ENCODE measurements around the gene EML1. TPM values are rescaled to one million over a fixed set of nuclear protein-coding genes. Genes with fewer than 3 reads are reported as not detected.

EML1 gene
- total and polyA plus RNA-seq, 8 donors: 5.8 to 66.5 (median 34.8) TPM

DNA sequence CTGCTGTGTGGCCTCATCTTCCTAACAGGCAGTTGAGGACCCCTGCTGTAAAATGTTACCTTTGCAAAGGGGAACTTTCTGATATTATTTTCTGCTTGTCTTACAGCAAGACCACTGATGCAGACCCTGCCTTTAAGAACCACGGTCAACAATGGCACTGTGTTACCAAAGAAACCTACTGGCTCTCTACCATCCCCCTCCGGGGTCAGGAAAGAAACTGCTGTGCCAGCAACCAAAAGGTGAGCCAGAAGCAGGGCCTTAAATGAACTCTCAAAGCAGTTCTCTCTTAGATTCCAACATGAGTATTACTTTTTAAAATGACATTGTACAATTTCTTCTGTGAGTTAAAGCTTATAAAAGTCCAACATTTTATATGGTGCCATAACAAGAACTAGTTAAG, 72.2 kb downstream of the EML1 start:
- no peaks in the 10 kb centered on the region for H3K9me3 ChIP-seq
- 75 to 93% (median 90%) methylated on average over 2 of the region's 2 CpGs for WGBS, 5 donors
- no peak overlapping the region for H3K4me3 ChIP-seq
- no peak overlapping the region for H3K27ac ChIP-seq
- H3K36me3 ChIP-seq: peaks cover 0 to 16% (median 1%) of the 10 kb centered on the region in 4 donors
- no peaks in the 10 kb centered on the region for H3K27me3 ChIP-seq
- no peak for DNase-seq
- TF ChIP-seq, protein P1, sequence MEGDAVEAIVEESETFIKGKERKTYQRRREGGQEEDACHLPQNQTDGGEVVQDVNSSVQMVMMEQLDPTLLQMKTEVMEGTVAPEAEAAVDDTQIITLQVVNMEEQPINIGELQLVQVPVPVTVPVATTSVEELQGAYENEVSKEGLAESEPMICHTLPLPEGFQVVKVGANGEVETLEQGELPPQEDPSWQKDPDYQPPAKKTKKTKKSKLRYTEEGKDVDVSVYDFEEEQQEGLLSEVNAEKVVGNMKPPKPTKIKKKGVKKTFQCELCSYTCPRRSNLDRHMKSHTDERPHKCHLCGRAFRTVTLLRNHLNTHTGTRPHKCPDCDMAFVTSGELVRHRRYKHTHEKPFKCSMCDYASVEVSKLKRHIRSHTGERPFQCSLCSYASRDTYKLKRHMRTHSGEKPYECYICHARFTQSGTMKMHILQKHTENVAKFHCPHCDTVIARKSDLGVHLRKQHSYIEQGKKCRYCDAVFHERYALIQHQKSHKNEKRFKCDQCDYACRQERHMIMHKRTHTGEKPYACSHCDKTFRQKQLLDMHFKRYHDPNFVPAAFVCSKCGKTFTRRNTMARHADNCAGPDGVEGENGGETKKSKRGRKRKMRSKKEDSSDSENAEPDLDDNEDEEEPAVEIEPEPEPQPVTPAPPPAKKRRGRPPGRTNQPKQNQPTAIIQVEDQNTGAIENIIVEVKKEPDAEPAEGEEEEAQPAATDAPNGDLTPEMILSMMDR (IDR thresholded peaks at IDR 0.05): no peak
- TF ChIP-seq EP300 (IDR thresholded peaks at IDR 0.05): no peak
- TF ChIP-seq POLR2AphosphoS5 (IDR thresholded peaks at IDR 0.05): no peak
- TF ChIP-seq POLR2A (IDR thresholded peaks at IDR 0.05): no peak
- intact Hi-C loops (cut with DNase I; ENCODE audit: low total_unique reads): no loop called here
- H3K4me1 ChIP-seq: no peaks in the 10 kb centered on the region

DNA sequence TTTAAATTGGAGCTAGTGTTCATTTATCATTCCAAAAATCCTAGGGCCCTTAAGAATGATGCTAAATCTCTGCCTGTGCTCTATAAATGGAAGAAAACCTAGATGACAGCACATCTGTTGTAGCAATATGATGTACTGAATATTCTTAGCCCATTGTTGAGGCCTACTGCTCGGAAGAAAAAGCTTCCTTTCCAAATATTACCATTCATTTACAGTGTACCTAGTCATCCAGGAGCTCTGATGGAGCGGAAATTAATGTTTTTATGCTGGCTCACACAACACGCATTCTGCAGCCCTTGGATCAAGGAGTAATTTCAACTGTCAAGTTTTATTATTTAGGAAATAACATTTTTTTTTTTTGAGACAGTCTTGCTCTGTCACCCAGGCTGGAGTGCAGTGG, 77.4 kb downstream of the EML1 start:
- no peak overlapping the region for H3K4me3 ChIP-seq
- H3K9me3 ChIP-seq: no peaks in the 10 kb centered on the region
- H3K36me3 ChIP-seq: peaks cover 0 to 16% (median 0%) of the 10 kb centered on the region in 4 donors
- intact Hi-C loops (cut with DNase I; ENCODE audit: low total_unique reads): no loop called here
- H3K4me1 ChIP-seq: peaks cover 0 to 9% (median 2%) of the 10 kb centered on the region in 4 donors
- no peak overlapping the region for H3K27ac ChIP-seq
- DNase-seq: no peak
- 85 to 95% (median 94%) methylated on average over 3 of the region's 3 CpGs for WGBS, 5 donors
- no peaks in the 10 kb centered on the region for H3K27me3 ChIP-seq
- no peak for TF ChIP-seq POLR2A (IDR thresholded peaks at IDR 0.05)
- TF ChIP-seq POLR2AphosphoS5 (IDR thresholded peaks at IDR 0.05): no peak
- TF ChIP-seq, protein P1 (IDR thresholded peaks at IDR 0.05): no peak
- TF ChIP-seq EP300 (IDR thresholded peaks at IDR 0.05): no peak

GRCh38 chr14:99871771-99872170, 78.6 kb downstream of the EML1 start:
- no peak for DNase-seq
- H3K27me3 ChIP-seq: no peaks in the 10 kb centered on the region
- peaks cover 0 to 5% (median 0%) of the 10 kb centered on the region in 4 donors for H3K36me3 ChIP-seq
- no peaks in the 10 kb centered on the region for H3K9me3 ChIP-seq
- WGBS, 5 donors: 81 to 91% (median 89%) methylated on average over 11 of the region's 11 CpGs
- TF ChIP-seq POLR2A (IDR thresholded peaks at IDR 0.05) (no peak), POLR2AphosphoS5 (IDR thresholded peaks at IDR 0.05) (no peak), EP300 (IDR thresholded peaks at IDR 0.05) (no peak)
- TF ChIP-seq, protein P1 (IDR thresholded peaks at IDR 0.05): no peak
- no peak overlapping the region for H3K4me3 ChIP-seq
- H3K27ac ChIP-seq: no peak overlapping the region
- H3K4me1 ChIP-seq: peaks cover 0 to 9% (median 2%) of the 10 kb centered on the region in 4 donors
- intact Hi-C loops (cut with DNase I; ENCODE audit: low total_unique reads): no loop called here

DNA sequence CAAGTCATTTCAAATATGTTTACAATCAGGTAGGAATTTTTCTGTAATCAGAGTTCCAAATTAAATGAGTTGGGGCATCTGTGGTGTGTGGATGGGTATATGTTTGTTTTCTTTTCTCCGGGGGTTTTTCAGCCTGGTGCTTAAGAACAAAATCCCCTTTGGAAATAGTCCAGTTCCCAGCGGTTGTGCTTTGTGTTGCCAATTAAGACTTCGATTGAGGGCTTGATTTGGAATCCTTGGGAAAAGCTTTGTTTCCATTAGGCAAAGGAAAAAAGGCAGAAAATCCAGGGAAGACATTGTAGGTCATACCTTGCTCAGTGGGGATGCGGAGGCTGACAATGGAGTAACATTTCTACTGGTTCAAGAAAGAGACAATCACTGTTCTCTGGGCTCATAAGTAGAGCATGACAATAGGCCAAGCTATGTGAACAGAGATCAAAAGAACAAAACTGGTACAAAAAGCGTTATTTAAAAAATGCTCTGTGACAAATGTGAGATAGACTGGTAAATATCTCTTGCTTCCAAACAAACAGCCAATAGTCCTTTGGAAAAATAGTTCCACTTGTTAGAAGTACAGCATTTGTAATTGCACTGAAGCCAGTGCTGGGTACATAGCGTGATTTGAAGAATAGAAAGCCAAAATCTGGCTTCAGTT, 79.7 kb downstream of the EML1 start:
- H3K27me3 ChIP-seq: no peaks in the 10 kb centered on the region
- intact Hi-C loops (cut with DNase I; ENCODE audit: low total_unique reads): no loop called here
- WGBS, 5 donors: 66 to 75% (median 70%) methylated on average over 6 of the region's 6 CpGs
- H3K4me1 ChIP-seq: peaks cover 0 to 9% (median 2%) of the 10 kb centered on the region in 4 donors
- H3K4me3 ChIP-seq: no peak overlapping the region
- H3K9me3 ChIP-seq: no peaks in the 10 kb centered on the region
- no peak overlapping the region for H3K27ac ChIP-seq
- no peak for DNase-seq
- no peaks in the 10 kb centered on the region for H3K36me3 ChIP-seq
- TF ChIP-seq POLR2AphosphoS5 (IDR thresholded peaks at IDR 0.05): no peak
- TF ChIP-seq POLR2A (IDR thresholded peaks at IDR 0.05): no peak
- TF ChIP-seq, protein P1 (IDR thresholded peaks at IDR 0.05): no peak

All from stomach (tissue), 9 donors.